CD1c-positive myeloid dendritic cell (primary cell): ENCODE measurements around the gene SMTNL2.
"Not testable (repeated sequence)": the region's sequence is repeated elsewhere in the genome, so short reads cannot be mapped to it uniquely, and the experiment has no call there.

ENCODE experiments used
- DNase-seq: peaks from one replicate; pipeline ENCODE4 v3.0.0-alpha.2; 2016; ENCODE audit errors: extremely low spot score

SMTNL2 gene

GRCh38 chr17:4634976-4635375 is 50.6 kb downstream of the SMTNL2 start:
- no peak for DNase-seq

GRCh38 chr17:4635823-4636375 is 51.6 kb downstream of the SMTNL2 start:
- peak; percentile 87 for DNase-seq

- DNase-seq: peak; percentile 53
Measured at GRCh38 chr17:4636474-4637100, 52.3 kb downstream of the SMTNL2 start.

GRCh38 chr17:4638766-4639165 is 54.4 kb downstream of the SMTNL2 start:
- not testable (repeated sequence) for DNase-seq

- DNase-seq: peak; percentile 54
Measured at GRCh38 chr17:4639301-4640059, 55.2 kb downstream of the SMTNL2 start.

- not testable (repeated sequence) for DNase-seq
Measured at GRCh38 chr17:4640569-4641188, 56.4 kb downstream of the SMTNL2 start.

GRCh38 chr17:4641297-4642195 is 57.2 kb downstream of the SMTNL2 start, which contains the start of gene ALOX15:
TSS of gene ALOX15 (minus strand) at chr17:4641678. CDS start at chr17:4641651, 27 bp downstream.
- peak; percentile 62 for DNase-seq

GRCh38 chr17:4642286-4642685 is 58.0 kb downstream of the SMTNL2 start:
- DNase-seq: no peak

- DNase-seq: no peak
Measured at GRCh38 chr17:4643676-4644075, 59.3 kb downstream of the SMTNL2 start.

- DNase-seq: peak; percentile 92
Measured at GRCh38 chr17:4645642-4646041, 61.3 kb downstream of the SMTNL2 start.

- peak; percentile 72 for DNase-seq
Measured at GRCh38 chr17:4648741-4649140, 64.4 kb downstream of the SMTNL2 start.

GRCh38 chr17:4652997-4653396 is 68.7 kb downstream of the SMTNL2 start:
- peak; percentile 48 for DNase-seq

- DNase-seq: not testable (repeated sequence)
Measured at GRCh38 chr17:4655933-4656332, 71.6 kb downstream of the SMTNL2 start.

GRCh38 chr17:4657678-4658077 is 73.3 kb downstream of the SMTNL2 start:
- no peak for DNase-seq
